Measurements from ENCODE around the gene C2. TPM values are rescaled to one million over a fixed set of nuclear protein-coding genes. Genes with fewer than 3 reads are reported as not detected.
A peak's percentile ranks its signal among the peaks of the same experiment; 100 is the strongest.
"Not testable (repeated sequence)": the region's sequence is repeated elsewhere in the genome, so short reads cannot be mapped to it uniquely, and the experiment has no call there.

The C2 gene
- total RNA-seq, 1 donor from 2014 or later, result not detected

DNA sequence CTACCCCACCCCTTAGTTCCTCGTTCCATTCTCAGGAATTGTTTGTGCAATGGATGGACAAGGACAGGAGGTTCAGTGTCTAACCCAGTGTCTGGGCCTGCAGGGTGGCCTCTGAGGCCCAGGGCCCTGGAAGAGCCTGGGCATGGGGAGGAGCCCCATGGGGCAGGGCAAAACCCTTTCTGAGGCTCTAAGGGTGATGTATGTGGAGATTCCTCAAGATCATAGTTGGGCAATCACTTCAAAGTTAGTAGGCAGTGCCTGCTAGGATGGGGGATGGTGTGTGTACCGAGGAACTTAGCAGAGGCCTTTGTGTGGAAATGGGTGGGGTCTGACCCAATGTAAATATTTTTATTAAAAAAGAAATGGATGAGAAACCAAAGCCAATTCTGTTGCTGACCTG lies 6.7 kb upstream of the C2 start:
- DNase-seq (ENCODE audit: low read depth in 2 of 2), result no peak

DNA sequence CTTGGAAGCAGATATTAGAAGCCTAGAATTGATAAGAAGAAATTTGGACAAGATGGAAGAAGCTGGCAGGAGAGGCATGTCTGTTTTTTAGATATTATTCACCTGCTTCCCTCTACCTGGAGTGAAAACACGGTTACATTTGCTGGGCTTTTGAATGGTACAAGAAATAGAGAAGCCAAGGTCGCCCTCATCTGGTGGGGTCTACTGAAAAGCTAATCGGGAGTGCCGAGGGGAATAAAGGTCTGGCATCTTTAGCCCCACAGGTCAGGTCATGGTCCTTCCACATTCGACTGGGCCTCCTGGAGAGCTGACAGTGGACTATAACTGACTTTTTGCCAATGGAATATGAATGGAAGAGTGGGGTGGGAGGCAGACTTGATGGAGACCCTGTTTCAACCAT lies 4.6 kb upstream of the C2 start:
- no peak for DNase-seq (ENCODE audit: low read depth in 2 of 2)

DNA sequence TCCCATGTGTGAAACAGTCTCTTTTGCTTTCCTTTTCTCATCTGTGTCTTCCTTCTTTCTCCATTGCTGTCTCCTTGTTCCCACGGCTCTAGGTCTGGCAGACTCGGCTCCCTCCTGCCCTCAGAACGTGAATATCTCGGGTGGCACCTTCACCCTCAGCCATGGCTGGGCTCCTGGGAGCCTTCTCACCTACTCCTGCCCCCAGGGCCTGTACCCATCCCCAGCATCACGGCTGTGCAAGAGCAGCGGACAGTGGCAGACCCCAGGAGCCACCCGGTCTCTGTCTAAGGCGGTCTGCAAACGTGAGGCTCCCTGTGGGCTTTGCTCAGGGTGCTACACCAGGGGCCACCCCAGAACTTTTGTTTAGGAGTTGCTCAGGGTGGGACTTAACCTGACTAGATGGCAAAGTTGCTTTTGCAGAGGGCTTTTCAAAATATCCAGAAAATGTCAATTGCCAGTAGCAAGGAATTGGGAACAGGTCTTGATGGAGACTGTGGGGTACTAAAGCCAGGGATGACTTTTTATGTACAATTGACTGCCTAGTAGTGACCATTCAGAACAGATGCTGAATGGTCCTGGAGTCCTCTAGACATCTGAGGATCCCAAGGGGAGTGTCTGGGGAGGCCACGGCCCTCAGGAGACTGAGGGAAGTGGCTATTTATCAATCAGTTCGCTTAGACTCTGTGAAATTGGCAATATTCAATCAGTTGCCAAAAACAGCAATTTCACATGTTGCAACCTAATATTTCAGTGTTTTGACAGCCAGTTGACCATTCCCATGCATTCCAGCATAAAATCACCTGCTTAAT lies 550 bp downstream of the C2 start:
- DNase-seq (ENCODE audit: low read depth in 2 of 2), result no peak

DNA sequence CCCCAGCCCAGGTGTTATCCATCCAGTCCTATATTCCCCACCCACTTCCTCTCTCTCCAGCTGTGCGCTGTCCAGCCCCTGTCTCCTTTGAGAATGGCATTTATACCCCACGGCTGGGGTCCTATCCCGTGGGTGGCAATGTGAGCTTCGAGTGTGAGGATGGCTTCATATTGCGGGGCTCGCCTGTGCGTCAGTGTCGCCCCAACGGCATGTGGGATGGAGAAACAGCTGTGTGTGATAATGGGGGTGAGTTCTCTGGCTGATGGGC lies 1.1 kb downstream of the C2 start:
- no peak for DNase-seq (ENCODE audit: low read depth in 2 of 2)

DNA sequence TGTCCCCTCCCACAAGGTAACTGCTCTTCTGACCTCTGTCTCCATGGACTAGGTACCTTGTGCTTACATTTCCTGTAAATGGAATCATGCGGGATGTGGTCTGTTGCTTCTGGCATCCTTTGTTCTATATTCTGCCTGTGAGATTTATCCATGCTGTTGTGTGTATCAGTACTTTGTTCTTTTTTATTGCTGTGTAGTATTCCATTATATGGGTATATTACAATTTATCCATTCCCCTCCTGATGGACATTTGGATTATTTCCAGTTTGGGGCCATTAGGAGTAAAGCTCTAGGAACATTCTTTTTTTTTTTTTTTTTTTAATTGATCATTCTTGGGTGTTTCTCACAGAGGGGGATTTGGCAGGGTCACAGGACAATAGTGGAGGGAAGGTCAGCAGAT lies 3.4 kb downstream of the C2 start:
- no peak for DNase-seq (ENCODE audit: low read depth in 2 of 2)

DNA sequence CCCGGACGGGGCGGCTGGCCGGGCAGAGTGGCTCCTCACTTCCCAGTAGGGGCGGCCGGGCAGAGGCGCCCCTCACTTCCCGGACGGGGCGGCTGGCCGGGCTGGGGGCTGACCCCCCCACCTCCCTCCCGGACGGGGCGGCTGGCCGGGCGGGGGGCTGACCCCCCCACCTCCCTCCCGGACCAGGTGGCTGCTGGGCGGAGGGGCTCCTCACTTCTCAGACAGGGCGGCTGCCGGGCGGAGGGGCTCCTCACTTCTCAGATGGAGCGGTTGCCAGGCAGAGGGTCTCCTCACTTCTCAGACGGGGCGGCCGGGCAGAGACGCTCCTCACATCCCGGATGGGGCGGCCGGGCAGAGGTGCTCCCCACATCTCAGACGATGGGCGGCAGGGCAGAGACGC lies 4.6 kb downstream of the C2 start:
- not testable (repeated sequence) for DNase-seq (ENCODE audit: low read depth in 2 of 2)

DNA sequence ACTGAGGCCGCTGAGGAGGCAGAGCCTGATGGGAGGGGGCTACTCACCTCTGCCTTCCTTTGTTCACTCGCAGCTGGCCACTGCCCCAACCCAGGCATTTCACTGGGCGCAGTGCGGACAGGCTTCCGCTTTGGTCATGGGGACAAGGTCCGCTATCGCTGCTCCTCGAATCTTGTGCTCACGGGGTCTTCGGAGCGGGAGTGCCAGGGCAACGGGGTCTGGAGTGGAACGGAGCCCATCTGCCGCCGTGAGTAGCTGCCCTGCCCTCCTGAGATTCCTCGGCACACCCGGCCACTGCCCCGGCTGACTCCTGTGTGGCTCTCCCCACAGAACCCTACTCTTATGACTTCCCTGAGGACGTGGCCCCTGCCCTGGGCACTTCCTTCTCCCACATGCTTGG lies 6.0 kb downstream of the C2 start:
- DNase-seq (ENCODE audit: low read depth in 2 of 2), result no peak

DNA sequence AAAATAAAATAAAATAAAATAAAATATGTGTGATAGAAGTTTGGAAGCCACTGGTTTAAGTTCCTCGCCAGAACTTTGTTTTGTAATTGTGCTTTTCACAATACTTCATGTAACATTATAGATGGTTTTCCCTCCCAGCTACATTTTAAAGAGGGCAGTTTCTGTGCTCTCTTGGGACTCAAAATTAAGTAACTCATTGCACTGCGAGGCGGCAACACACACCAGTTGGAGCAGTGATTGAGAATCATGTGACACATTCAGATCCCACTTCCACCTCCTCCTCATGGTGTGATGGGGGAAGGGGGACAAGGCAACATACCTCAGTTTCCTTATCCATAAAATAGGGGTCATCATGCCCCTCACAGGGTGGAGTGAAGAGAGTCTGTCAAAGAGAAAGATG lies 7.5 kb downstream of the C2 start:
- no peak for DNase-seq (ENCODE audit: low read depth in 2 of 2)

DNA sequence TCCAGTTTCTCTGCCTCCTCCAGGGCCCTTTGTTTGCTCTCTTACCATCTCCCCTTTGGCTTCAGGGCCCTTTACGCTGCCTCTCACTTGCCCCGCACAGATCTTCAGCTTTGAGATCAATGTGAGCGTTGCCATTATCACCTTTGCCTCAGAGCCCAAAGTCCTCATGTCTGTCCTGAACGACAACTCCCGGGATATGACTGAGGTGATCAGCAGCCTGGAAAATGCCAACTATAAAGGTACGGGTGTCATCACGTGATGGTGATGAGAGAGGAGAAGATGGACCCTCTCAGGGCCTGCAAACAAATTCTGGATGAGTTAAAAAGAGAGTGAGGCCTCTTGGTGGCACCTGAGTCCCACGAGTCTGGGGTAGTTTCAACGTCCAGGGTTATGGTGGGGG lies 8.3 kb downstream of the C2 start:
- no peak for DNase-seq (ENCODE audit: low read depth in 2 of 2)

DNA sequence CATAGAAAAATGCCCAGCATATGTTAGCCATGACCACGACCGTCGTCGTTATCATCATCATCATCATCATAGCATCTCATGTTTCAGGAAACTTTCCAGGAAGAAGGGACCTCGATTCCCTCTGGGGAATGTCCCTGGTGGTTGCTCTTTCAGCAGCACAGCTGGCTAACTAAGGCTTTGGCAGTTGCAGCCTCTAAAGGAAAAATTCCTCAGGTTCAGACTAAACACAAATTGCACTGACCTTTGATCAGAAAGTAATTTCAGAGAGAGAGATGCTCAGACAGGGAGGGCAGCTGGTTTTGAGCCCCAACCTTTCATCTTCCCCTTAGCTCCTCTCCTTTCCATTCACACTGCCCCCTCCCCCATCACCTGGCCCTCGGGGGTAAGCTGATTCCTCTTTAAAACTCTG lies 12.7 kb downstream of the C2 start:
- DNase-seq (ENCODE audit: low read depth in 2 of 2), result no peak

DNA sequence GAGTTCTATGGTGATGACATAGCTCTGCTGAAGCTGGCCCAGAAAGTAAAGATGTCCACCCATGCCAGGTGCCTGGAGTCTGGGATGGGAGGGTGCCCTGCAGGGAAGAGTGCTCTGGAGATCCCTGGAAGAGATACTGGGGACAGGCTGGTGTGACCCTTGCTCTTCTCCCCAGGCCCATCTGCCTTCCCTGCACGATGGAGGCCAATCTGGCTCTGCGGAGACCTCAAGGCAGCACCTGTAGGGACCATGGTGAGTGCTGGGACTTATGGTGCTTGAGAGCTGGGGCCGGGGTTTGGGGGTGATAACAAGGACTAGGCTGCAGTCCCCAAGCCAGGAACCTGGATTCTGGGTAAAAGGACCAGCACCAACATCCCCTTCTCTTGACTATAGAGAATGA lies 16.2 kb downstream of the C2 start:
- DNase-seq (ENCODE audit: low read depth in 2 of 2), result no peak

DNA sequence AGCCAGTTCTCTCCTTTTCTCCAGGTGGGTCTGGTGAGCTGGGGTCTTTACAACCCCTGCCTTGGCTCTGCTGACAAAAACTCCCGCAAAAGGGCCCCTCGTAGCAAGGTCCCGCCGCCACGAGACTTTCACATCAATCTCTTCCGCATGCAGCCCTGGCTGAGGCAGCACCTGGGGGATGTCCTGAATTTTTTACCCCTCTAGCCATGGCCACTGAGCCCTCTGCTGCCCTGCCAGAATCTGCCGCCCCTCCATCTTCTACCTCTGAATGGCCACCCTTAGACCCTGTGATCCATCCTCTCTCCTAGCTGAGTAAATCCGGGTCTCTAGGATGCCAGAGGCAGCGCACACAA lies 17.6 kb downstream of the C2 start:
- no peak for DNase-seq (ENCODE audit: low read depth in 2 of 2)

DNA sequence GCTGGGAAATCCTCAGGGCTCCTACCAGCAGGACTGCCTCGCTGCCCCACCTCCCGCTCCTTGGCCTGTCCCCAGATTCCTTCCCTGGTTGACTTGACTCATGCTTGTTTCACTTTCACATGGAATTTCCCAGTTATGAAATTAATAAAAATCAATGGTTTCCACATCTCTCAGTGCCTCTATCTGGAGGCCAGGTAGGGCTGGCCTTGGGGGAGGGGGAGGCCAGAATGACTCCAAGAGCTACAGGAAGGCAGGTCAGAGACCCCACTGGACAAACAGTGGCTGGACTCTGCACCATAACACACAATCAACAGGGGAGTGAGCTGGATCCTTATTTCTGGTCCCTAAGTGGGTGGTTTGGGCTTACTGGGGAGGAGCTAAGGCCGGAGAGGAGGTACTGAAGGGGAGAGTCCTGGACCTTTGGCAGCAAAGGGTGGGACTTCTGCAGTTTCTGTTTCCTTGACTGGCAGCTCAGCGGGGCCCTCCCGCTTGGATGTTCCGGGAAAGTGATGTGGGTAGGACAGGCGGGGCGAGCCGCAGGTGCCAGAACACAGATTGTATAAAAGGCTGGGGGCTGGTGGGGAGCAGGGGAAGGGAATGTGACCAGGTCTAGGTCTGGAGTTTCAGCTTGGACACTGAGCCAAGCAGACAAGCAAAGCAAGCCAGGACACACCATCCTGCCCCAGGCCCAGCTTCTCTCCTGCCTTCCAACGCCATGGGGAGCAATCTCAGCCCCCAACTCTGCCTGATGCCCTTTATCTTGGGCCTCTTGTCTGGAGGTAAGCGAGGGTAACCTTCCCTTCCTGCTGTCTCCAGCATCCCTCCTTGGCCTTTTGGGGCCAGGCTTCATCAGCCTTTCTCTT lies 18.2 kb downstream of the C2 start, which contains the start of gene CFB:
CFB (plus strand) TSS at position 589 of the 863 bp plus-strand sequence; CDS start at position 716, 127 bp downstream.
- DNase-seq (ENCODE audit: low read depth in 2 of 2), result no peak

DNA sequence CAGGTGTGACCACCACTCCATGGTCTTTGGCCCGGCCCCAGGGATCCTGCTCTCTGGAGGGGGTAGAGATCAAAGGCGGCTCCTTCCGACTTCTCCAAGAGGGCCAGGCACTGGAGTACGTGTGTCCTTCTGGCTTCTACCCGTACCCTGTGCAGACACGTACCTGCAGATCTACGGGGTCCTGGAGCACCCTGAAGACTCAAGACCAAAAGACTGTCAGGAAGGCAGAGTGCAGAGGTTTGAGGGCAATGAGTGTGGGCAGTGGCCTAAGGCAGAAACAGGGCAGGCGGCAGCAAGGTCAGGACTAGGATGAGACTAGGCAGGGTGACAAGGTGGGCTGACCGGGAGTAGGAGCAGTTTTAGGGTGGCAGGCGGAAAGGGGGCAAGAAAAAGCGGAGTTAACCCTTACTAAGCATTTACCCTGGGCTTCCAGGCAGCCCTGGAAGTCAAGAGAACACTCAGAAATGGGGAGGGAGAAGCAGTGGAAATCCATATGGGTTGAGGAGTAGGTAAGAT lies 18.9 kb downstream of the C2 start:
- no peak for DNase-seq (ENCODE audit: low read depth in 2 of 2)

DNA sequence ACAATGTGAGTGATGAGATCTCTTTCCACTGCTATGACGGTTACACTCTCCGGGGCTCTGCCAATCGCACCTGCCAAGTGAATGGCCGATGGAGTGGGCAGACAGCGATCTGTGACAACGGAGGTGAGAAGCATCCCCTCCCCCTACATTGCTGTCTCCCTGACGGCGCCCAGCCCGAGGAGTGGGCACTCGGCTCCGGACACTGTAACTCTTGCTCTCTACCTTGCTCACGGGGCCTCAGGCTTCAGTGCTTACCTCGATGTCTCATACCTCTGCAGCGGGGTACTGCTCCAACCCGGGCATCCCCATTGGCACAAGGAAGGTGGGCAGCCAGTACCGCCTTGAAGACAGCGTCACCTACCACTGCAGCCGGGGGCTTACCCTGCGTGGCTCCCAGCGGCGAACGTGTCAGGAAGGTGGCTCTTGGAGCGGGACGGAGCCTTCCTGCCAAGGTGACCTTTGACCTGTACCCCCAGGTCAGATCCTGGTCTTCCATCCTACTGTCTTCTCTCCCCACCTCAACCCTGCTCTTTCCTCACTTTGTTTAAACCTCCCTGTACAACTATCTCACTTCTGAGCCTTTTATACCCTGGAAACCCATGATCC lies 19.7 kb downstream of the C2 start:
- DNase-seq (ENCODE audit: low read depth in 2 of 2), result no peak

DNA sequence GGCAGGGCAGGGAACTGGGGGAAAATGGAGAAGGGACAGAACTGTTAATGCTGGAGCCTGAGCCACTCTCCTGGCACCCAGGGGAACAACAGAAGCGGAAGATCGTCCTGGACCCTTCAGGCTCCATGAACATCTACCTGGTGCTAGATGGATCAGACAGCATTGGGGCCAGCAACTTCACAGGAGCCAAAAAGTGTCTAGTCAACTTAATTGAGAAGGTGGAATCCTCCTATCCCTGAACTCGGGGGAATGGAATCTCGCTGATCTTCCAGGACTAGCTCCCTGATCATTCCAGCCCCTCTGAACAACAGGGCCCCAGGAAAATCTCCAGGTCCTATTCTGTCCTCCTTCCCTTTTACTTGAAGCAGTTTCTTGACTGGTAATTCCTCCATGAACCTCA lies 20.3 kb downstream of the C2 start:
- no peak for DNase-seq (ENCODE audit: low read depth in 2 of 2)

DNA sequence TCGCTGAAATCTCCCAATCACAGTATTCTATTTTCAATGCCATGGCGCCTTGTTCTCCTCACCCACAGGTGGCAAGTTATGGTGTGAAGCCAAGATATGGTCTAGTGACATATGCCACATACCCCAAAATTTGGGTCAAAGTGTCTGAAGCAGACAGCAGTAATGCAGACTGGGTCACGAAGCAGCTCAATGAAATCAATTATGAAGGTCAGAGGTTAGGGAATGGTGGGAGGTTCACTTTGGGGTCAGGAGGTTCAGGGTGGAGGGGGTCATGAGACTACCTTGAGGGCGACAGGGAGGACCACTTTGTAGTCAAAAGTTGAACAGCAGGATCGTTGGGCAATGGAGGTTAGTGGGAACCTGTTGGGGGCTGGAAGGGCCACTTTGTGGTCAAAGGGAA lies 20.8 kb downstream of the C2 start:
- DNase-seq (ENCODE audit: low read depth in 2 of 2), result no peak

DNA sequence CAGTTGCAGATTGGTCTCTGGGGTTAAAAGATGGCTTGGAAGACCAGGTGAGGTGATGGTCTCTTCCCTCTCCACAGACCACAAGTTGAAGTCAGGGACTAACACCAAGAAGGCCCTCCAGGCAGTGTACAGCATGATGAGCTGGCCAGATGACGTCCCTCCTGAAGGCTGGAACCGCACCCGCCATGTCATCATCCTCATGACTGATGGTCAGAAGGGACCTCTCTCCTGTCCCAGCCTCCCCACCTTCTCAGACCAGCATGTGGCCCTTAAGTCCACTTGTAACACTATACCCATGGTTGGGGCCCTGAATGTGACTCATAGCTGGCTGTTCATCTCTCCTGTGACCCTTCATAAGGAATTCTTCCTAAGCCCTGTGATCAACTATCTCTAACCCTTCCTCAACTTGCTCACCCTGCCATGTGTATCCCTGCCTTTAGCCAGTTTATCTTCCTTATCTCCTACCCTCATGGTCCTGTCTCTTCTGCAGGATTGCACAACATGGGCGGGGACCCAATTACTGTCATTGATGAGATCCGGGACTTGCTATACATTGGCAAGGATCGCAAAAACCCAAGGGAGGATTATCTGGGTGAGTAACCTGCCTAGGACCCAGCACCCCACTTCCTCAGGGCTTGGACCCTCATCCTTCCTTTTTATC lies 21.4 kb downstream of the C2 start:
- DNase-seq (ENCODE audit: low read depth in 2 of 2), result no peak

DNA sequence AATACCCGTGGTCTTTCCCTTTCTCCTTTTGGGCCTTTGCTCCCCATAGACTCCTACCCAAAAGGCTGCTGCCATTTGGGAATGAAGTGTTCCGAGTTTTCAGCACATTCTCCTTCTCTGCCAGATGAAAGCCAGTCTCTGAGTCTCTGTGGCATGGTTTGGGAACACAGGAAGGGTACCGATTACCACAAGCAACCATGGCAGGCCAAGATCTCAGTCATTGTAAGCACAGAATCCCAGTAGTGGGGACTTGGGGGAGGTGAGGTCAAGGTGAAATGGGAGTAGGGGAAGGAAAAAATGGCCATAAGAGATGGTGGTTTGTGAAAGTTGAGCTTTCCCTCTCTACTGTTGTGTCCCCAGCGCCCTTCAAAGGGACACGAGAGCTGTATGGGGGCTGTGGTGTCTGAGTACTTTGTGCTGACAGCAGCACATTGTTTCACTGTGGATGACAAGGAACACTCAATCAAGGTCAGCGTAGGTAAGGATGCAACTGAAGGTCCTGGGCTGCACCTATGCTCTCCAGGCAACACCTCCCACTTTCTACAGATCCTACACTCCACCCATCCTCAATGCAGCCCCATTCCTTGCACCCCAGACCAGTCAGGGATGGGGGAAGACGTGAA lies 22.5 kb downstream of the C2 start:
- DNase-seq (ENCODE audit: low read depth in 2 of 2), result no peak

DNA sequence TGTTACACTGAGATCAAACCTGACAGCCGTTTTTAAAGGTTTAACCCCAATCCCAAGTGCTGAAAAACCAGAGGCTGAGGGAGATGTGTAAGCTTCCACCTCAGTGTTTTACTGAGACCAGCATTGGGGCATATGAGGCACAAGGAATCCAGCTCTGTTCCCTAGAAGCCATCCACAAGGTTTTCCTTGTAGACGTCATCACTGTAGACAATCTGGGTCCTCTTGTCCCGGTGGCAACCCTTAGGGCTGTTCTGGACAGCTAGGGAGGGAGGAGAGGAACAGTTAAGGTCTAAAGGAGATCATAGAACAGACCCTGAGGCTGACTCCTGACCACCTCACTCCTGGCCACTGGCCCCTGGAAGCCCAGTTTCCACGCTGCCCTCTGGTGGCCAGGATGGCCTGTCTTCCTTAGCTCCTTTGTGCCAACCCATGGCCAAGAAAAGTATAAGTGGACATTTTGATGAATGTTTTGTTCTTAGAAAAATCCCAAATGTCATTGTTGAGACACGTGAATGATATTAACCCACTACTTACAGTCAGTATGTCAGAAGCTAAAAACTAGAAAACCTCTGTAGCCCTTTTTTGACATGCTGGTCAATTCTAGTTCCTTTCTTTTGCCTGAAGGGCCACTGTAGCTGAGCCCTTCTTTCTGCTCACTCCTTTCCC lies 24.8 kb downstream of the C2 start:
- peak; percentile 29 to 63 for DNase-seq (ENCODE audit: low read depth in 2 of 2)

DNA sequence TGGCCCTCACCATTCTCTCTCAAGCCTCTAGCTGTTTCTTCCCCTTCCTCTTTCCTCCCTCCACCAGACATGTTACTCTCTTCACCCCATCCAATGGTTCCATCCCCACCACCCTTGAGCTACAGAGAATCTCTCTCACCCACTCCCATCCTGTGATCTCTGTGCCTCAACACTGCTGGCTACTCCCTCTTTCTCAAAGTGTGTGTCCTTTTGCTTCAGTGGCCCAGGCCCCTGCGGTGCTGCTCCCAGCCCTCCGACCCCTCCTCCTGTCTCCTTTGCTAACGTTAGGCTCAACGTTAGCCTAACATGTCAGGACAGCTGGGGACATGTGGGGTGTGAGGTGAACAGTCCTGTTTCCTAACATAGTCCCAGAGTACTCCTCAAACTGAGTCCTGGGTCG lies 25.4 kb downstream of the C2 start:
- no peak for DNase-seq (ENCODE audit: low read depth in 2 of 2)

All from dermis microvascular lymphatic vessel endothelial cell (primary cell).